ENCODE measurements around the gene SLC12A6. TPM values are rescaled to one million over a fixed set of nuclear protein-coding genes. Genes with fewer than 3 reads are reported as not detected.

The SLC12A6 gene
- total and polyA plus RNA-seq, 2 of the 13 experiments (the other 11 are each of a cell fraction or from before 2014, with no cell fraction given), result 15.2 to 30.1 TPM

- FAIRE-seq, result no peak
- Histone ChIP-seq H4K20me1 (ENCODE audit: insufficient read depth, low read length) (no peaks in the 10 kb centered on the region), H3K9ac (ENCODE audit: insufficient read depth, low read depth, low read length) (no peak overlapping the region), H3K4me3 (replicated peaks in 1 of 3; ENCODE audit: insufficient read depth in 1 of 3, low read depth in 2 of 3, low read length in 3 of 3) (no peak overlapping the region), H3K79me2 (ENCODE audit: insufficient read depth, low read length) (no peaks in the 10 kb centered on the region), H2AFZ (ENCODE audit: low read length) (no peak overlapping the region), H3K4me2 (ENCODE audit: low read depth, low read length) (no peak overlapping the region), H3K36me3 (replicated peaks in 1 of 2; ENCODE audit: control insufficient read depth in 1 of 2, insufficient read depth in 2 of 2, low read length in 2 of 2) (no peaks in the 10 kb centered on the region), H3K9me3 (ENCODE audit: low read length) (no peaks in the 10 kb centered on the region), H3K4me1 (ENCODE audit: insufficient read depth, low read length) (peaks cover 2% of the 10 kb centered on the region; the same call in 1 of the 2 replicates), H3K27ac (ENCODE audit: extremely low read length, insufficient read depth, low read length) (no peak overlapping the region), H3K27me3 (ENCODE audit: control insufficient read depth in 1 of 2, insufficient read depth in 2 of 2, low read length in 2 of 2) (no peaks in the 10 kb centered on the region)
- no peak for ATAC-seq
- BruUV-seq (replicated peaks), result no TSS peak
- ChIA-PET CTCF (ENCODE audit: low intra/inter-chr PET ratio, low total read pairs) (no interaction called here), POLR2A (interaction anchor here (1.2 to 3.7 kb wide), 3 partner anchors 9 to 14 kb away, joined by 4 to 17 read pairs (median 10); partner anchors contain the start of genes NOP10, NUTM1 and SLC12A6)
- DNase-seq (ENCODE audit: low spot score), result no peak
- in situ Hi-C loops (cut with HindIII; ENCODE audit: extremely low pct_ligation_motif_present, low pct_unique_long_range_greater_than_20kb) (no loop called here), intact Hi-C loops (cut with micrococcal nuclease; ENCODE audit: unreplicated experiment) (no loop called here)
- WGBS (ENCODE audit: low lambda C conversion rate), result 64% methylated on average over 2 of the region's 2 CpGs
- TF ChIP-seq JUNB (CRISPR knock-in tag; IDR thresholded peaks at IDR 0.05; ENCODE audit: borderline replicate concordance) (no peak), ZNF772 (CRISPR knock-in tag; IDR thresholded peaks at IDR 0.05) (no peak), ZNF251 (CRISPR knock-in tag; IDR thresholded peaks at IDR 0.05) (no peak), ZNF552 (CRISPR knock-in tag; IDR thresholded peaks at IDR 0.05; ENCODE audit: borderline replicate concordance) (no peak), MAX (IDR thresholded peaks at IDR 0.05) (no peak), ONECUT2 (CRISPR knock-in tag; IDR thresholded peaks at IDR 0.05) (no peak), KAT8 (CRISPR knock-in tag; IDR thresholded peaks at IDR 0.05) (no peak), ZNF574 (CRISPR knock-in tag; IDR thresholded peaks at IDR 0.05) (no peak), CC2D1A (CRISPR knock-in tag; IDR thresholded peaks at IDR 0.05) (no peak), ZNF75D (CRISPR knock-in tag; IDR thresholded peaks at IDR 0.05; ENCODE audit: borderline replicate concordance) (no peak), HHEX (CRISPR knock-in tag; IDR thresholded peaks at IDR 0.05) (no peak), ZNF274 (CRISPR knock-in tag; IDR thresholded peaks at IDR 0.05) (no peak), MIER3 (CRISPR knock-in tag; IDR thresholded peaks at IDR 0.05; ENCODE audit: borderline replicate concordance) (no peak)
- TF ChIP-seq, protein P1, sequence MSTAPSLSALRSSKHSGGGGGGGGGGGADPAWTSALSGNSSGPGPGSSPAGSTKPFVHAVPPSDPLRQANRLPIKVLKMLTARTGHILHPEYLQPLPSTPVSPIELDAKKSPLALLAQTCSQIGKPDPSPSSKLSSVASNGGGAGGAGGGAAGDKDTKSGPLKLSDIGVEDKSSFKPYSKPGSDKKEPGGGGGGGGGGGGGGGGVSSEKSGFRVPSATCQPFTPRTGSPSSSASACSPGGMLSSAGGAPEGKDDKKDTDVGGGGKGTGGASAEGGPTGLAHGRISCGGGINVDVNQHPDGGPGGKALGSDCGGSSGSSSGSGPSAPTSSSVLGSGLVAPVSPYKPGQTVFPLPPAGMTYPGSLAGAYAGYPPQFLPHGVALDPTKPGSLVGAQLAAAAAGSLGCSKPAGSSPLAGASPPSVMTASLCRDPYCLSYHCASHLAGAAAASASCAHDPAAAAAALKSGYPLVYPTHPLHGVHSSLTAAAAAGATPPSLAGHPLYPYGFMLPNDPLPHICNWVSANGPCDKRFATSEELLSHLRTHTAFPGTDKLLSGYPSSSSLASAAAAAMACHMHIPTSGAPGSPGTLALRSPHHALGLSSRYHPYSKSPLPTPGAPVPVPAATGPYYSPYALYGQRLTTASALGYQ (CRISPR knock-in tag; IDR thresholded peaks at IDR 0.05), result no peak
- TF ChIP-seq, protein P2, sequence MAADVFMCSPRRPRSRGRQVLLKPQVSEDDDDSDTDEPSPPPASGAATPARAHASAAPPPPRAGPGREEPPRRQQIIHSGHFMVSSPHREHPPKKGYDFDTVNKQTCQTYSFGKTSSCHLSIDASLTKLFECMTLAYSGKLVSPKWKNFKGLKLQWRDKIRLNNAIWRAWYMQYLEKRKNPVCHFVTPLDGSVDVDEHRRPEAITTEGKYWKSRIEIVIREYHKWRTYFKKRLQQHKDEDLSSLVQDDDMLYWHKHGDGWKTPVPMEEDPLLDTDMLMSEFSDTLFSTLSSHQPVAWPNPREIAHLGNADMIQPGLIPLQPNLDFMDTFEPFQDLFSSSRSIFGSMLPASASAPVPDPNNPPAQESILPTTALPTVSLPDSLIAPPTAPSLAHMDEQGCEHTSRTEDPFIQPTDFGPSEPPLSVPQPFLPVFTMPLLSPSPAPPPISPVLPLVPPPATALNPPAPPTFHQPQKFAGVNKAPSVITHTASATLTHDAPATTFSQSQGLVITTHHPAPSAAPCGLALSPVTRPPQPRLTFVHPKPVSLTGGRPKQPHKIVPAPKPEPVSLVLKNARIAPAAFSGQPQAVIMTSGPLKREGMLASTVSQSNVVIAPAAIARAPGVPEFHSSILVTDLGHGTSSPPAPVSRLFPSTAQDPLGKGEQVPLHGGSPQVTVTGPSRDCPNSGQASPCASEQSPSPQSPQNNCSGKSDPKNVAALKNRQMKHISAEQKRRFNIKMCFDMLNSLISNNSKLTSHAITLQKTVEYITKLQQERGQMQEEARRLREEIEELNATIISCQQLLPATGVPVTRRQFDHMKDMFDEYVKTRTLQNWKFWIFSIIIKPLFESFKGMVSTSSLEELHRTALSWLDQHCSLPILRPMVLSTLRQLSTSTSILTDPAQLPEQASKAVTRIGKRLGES (CRISPR knock-in tag; IDR thresholded peaks at IDR 0.05; ENCODE audit: borderline replicate concordance), result no peak
- TF ChIP-seq, protein P3, sequence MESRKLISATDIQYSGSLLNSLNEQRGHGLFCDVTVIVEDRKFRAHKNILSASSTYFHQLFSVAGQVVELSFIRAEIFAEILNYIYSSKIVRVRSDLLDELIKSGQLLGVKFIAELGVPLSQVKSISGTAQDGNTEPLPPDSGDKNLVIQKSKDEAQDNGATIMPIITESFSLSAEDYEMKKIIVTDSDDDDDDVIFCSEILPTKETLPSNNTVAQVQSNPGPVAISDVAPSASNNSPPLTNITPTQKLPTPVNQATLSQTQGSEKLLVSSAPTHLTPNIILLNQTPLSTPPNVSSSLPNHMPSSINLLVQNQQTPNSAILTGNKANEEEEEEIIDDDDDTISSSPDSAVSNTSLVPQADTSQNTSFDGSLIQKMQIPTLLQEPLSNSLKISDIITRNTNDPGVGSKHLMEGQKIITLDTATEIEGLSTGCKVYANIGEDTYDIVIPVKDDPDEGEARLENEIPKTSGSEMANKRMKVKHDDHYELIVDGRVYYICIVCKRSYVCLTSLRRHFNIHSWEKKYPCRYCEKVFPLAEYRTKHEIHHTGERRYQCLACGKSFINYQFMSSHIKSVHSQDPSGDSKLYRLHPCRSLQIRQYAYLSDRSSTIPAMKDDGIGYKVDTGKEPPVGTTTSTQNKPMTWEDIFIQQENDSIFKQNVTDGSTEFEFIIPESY (CRISPR knock-in tag; IDR thresholded peaks at IDR 0.05), result no peak
Measured at GRCh38 chr15:34329006-34329405, 8.6 kb downstream of the SLC12A6 start.

Measured in HepG2 (cell line).